ENCODE measurements around the gene PUS1. TPM values are rescaled to one million over a fixed set of nuclear protein-coding genes. Genes with fewer than 3 reads are reported as not detected.
"Not testable (repeated sequence)": the region's sequence is repeated elsewhere in the genome, so short reads cannot be mapped to it uniquely, and the experiment has no call there.

Gene PUS1
- total and polyA plus RNA-seq, 5 donors: 7.2 to 13.7 (median 7.8) TPM

- 2% methylated on average over 97 of the region's 97 CpGs for WGBS
- H3K9me3 ChIP-seq (ENCODE audit: control insufficient read depth, low read length): no peaks in the 10 kb centered on the region
- peaks cover 4% of the 10 kb centered on the region for H3K4me1 ChIP-seq (ENCODE audit: control insufficient read depth, insufficient read depth, low read length)
- peak; percentile 97 to 99 (median 99) for DNase-seq
- peak within 1 kb of the TSS; percentile 95 for H3K4me3 ChIP-seq (ENCODE audit: low read length)
- H3K27ac ChIP-seq (ENCODE audit: low read length): peak within 1 kb of the TSS; percentile 72
- intact Hi-C loops (cut with DNase I): loop anchor here in 1 of 4 donors (5.0 kb wide), 1 partner anchor 52 kb away; no protein-coding TSS in a partner anchor
- peak; percentile 98 to 99 for ATAC-seq
- H3K27me3 ChIP-seq (ENCODE audit: control insufficient read depth, insufficient read depth): no peaks in the 10 kb centered on the region
Measured at GRCh38 chr12:131949431-131950181, 20.5 kb downstream of the PUS1 start, which contains the start of gene EP400. Gene EP400 (plus strand): TSS chr12:131949942. CDS start chr12:131960620, 10,678 bp downstream.

DNA sequence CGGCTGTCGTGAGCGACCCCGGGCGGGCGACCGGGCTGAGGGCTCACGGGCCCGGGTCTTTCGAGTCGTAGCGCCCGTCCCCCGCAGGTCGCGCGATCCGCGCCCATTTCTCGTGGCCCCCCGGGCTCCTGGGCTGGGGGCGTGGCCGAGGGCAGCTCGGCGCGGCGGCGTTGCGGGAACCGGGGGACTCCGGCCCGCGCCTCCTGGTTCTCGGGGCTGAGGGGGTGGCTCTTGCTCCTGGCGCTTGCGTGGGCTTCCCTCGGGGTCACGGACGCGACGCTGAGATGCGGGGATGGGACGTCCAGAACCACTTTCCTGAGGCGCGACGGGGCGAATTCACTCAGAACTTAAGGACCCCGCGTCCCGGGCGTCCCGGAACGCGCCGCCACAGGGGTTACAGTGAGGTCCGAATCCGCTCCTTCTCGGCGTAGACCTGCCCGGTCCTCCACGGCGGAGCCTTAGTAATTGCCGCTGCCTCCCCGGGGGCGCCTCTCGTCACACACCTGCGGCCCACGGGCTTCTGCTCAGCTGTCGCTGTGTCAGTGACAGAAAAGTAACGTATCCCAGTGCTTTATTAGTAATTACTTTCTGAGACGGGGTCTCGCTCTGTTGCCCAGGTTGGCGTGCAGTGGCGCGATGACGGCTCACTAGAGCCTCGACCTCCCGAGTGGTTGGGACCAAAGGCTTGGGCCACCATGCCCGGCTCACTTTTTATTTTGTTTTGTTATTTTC is 21.3 kb downstream of the PUS1 start:
- H3K4me3 ChIP-seq (ENCODE audit: low read length): peak overlapping the region; percentile 95
- peak overlapping the region; percentile 11 for H3K27ac ChIP-seq (ENCODE audit: low read length)
- 1% methylated on average over 79 of the region's 79 CpGs for WGBS
- H3K4me1 ChIP-seq (ENCODE audit: control insufficient read depth, insufficient read depth, low read length): peaks cover 4% of the 10 kb centered on the region
- peak; percentile 6 for ATAC-seq
- no peaks in the 10 kb centered on the region for H3K9me3 ChIP-seq (ENCODE audit: control insufficient read depth, low read length)
- intact Hi-C loops (cut with DNase I): no loop called here
- H3K27me3 ChIP-seq (ENCODE audit: control insufficient read depth, insufficient read depth): no peaks in the 10 kb centered on the region
- peak; percentile 41 to 79 (median 76) for DNase-seq

- H3K9me3 ChIP-seq (ENCODE audit: control insufficient read depth, low read length); H3K4me1 ChIP-seq (ENCODE audit: control insufficient read depth, insufficient read depth, low read length); ATAC-seq; H3K27me3 ChIP-seq (ENCODE audit: control insufficient read depth, insufficient read depth); H3K4me3 ChIP-seq (ENCODE audit: low read length); intact Hi-C loops (cut with DNase I); H3K27ac ChIP-seq (ENCODE audit: low read length); DNase-seq: not testable (repeated sequence)
- 96% methylated on average over 9 of the region's 9 CpGs for WGBS
Measured at GRCh38 chr12:131953810-131954209, 24.7 kb downstream of the PUS1 start.

- DNase-seq; H3K27ac ChIP-seq (ENCODE audit: low read length); H3K9me3 ChIP-seq (ENCODE audit: control insufficient read depth, low read length); intact Hi-C loops (cut with DNase I); ATAC-seq; H3K4me3 ChIP-seq (ENCODE audit: low read length); H3K4me1 ChIP-seq (ENCODE audit: control insufficient read depth, insufficient read depth, low read length); H3K27me3 ChIP-seq (ENCODE audit: control insufficient read depth, insufficient read depth): not testable (repeated sequence)
- WGBS: 95% methylated on average over 13 of the region's 13 CpGs
Measured at GRCh38 chr12:131954460-131954859, 25.4 kb downstream of the PUS1 start.

DNA sequence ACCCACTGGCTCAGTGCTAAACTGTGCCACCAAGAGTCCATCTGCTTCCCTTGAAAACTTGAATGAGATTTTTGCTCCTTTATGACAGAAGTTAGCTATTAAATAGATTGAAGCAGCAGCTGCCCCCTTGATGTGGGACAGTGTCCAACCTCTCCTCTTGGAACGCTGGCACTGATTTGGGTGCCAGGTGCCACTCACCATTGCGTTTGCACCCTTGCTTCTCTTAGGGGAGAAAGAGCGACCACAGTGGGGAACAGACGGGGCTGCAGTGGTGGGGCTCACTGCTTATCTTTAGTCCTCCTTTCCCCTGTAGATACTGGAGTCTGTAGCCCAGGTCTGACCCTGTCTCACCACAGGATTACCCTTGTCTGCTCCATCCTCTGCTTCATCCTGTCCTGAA is 30.0 kb downstream of the PUS1 start:
- intact Hi-C loops (cut with DNase I): no loop called here
- DNase-seq (no peak), ATAC-seq (no peak)

DNA sequence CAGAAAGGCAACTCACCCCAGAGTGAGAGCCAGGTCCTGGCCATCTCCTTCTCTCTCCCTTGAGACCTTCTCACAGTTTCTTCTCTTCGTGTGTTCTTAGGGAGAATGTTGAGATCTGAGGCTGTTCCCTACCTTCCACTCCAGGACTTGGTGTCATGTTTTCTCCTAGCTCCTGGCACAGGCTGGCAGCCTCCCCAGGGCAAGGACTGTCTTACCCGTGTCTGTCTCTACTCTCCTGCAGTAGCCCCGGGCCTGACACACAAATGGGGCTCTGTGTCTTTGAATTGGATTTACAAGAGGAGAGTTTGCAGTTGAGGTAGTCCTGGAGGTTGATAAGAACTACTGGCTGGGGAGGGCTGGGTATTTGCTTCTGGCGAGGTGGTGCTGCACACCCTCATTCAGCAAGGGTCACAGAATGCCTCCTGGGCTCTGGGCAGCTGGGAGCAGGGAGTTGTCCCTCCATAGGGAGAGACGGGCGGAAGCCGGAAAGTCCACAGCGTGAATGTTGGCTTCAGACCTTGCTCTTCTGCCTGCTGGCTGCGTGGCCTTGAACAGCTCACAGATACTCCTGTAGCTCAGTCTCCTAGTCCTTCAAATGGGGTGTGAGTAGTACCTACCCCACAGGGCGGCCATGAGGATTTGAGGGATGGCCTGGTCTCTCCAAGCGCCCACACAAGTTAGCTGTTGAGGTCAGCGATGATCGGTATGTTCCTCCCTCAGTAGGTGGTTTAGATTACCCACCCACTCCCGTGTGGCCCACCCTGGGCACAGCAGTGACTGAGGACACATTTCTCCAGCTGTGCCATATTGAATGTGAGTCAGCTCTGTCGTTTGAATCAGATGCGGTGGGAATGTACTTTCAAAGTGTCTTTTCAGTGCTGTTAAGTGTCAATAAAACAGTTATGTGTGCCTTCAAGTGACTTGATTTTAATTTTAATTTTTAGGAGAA is 30.8 kb downstream of the PUS1 start:
- Histone ChIP-seq H3K27ac (ENCODE audit: low read length) (no peak overlapping the region), H3K9me3 (ENCODE audit: control insufficient read depth, low read length) (no peaks in the 10 kb centered on the region), H3K4me1 (ENCODE audit: control insufficient read depth, insufficient read depth, low read length) (peaks cover 10% of the 10 kb centered on the region), H3K27me3 (ENCODE audit: control insufficient read depth, insufficient read depth) (no peaks in the 10 kb centered on the region), H3K4me3 (ENCODE audit: low read length) (no peak overlapping the region)
- intact Hi-C loops (cut with DNase I): no loop called here
- ATAC-seq (peak; percentile 18 to 48), DNase-seq (no peak)
- 67% methylated on average over 16 of the region's 16 CpGs for WGBS

More for the DNA sequence above, 30.0 kb downstream of the PUS1 start:
- WGBS: 64% methylated on average over 4 of the region's 4 CpGs
- Histone ChIP-seq H3K4me1 (ENCODE audit: control insufficient read depth, insufficient read depth, low read length) (peaks cover 10% of the 10 kb centered on the region), H3K27me3 (ENCODE audit: control insufficient read depth, insufficient read depth) (no peaks in the 10 kb centered on the region), H3K9me3 (ENCODE audit: control insufficient read depth, low read length) (no peaks in the 10 kb centered on the region), H3K27ac (ENCODE audit: low read length) (no peak overlapping the region), H3K4me3 (ENCODE audit: low read length) (no peak overlapping the region)

DNA sequence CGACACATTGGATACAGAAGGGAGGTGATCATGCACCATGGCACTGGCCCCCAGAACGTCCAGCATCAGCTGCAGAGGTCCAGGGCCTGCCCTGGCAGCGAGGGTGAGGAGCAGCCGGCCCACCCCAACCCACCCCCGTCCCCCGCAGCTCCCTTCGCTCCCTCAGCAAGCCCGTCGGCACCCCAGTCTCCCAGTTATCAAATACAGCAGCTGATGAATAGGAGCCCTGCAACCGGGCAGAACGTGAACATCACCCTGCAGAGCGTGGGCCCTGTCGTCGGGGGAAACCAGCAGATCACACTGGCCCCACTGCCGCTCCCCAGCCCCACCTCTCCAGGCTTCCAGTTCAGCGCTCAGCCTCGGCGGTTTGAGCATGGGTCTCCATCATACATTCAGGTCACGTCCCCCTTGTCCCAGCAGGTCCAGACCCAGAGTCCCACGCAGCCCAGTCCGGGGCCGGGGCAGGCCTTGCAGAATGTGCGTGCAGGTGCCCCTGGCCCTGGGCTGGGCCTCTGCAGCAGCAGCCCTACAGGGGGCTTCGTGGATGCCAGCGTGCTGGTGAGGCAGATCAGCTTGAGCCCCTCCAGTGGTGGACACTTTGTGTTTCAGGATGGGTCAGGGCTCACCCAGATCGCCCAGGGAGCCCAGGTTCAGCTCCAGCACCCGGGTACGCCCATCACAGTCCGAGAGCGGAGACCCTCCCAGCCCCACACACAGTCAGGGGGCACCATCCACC is 31.7 kb downstream of the PUS1 start:
- H3K9me3 ChIP-seq (ENCODE audit: control insufficient read depth, low read length); DNase-seq; H3K27me3 ChIP-seq (ENCODE audit: control insufficient read depth, insufficient read depth); intact Hi-C loops (cut with DNase I); H3K4me3 ChIP-seq (ENCODE audit: low read length); H3K27ac ChIP-seq (ENCODE audit: low read length): not testable (repeated sequence)
- peak; percentile 31 to 46 for ATAC-seq
- peaks cover 10% of the 10 kb centered on the region for H3K4me1 ChIP-seq (ENCODE audit: control insufficient read depth, insufficient read depth, low read length)
- 92% methylated on average over 20 of the region's 30 CpGs for WGBS

DNA sequence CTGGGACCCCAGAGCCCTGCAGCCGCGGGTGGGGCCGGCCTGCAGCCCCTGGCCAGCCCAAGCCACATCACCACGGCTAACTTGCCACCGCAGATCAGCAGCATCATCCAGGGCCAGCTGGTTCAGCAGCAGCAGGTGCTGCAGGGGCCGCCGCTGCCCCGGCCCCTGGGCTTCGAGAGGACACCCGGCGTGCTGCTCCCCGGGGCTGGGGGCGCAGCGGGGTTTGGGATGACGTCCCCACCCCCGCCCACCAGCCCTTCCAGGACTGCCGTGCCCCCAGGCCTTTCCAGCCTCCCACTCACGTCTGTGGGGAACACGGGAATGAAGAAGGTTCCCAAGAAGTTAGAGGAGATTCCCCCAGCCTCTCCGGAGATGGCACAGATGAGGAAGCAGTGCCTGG is 32.3 kb downstream of the PUS1 start:
- 97% methylated on average over 11 of the region's 20 CpGs for WGBS
- H3K9me3 ChIP-seq (ENCODE audit: control insufficient read depth, low read length): not testable (repeated sequence)
- peaks cover 10% of the 10 kb centered on the region for H3K4me1 ChIP-seq (ENCODE audit: control insufficient read depth, insufficient read depth, low read length)

GRCh38 chr12:131962069-131962468 is 33.0 kb downstream of the PUS1 start:
- Histone ChIP-seq H3K27ac (ENCODE audit: low read length) (no peak overlapping the region), H3K4me1 (ENCODE audit: control insufficient read depth, insufficient read depth, low read length) (peaks cover 10% of the 10 kb centered on the region), H3K9me3 (ENCODE audit: control insufficient read depth, low read length) (no peaks in the 10 kb centered on the region), H3K27me3 (ENCODE audit: control insufficient read depth, insufficient read depth) (no peaks in the 10 kb centered on the region), H3K4me3 (ENCODE audit: low read length) (no peak overlapping the region)
- DNase-seq (no peak), ATAC-seq (peak; percentile 62 to 64)
- 63% methylated on average over 8 of the region's 8 CpGs for WGBS
- intact Hi-C loops (cut with DNase I): no loop called here

More for the DNA sequence above, 32.3 kb downstream of the PUS1 start:
- H3K27ac ChIP-seq (ENCODE audit: low read length); intact Hi-C loops (cut with DNase I); H3K4me3 ChIP-seq (ENCODE audit: low read length); H3K27me3 ChIP-seq (ENCODE audit: control insufficient read depth, insufficient read depth); DNase-seq: not testable (repeated sequence)
- ATAC-seq: peak in 1 of 2 donors; percentile 23

DNA sequence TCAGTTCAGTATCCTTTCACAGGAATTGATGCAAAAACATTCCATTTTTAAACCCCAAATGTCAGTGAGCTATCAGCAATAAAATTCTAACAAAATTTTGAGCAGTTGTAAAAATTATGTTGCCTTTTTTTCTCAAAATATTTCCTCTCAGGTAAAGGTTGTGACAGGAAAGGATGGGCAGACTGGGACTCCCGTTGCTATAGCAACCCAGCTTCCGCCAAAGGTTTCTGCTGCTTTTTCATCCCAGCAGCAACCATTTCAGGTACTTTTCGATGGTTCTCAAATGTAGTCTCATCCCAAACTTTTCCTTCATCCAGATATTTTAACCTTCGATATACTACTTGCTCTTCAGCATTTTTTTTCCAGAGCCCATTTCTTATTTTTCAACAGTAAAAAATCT is 34.3 kb downstream of the PUS1 start:
- no peaks in the 10 kb centered on the region for H3K27me3 ChIP-seq (ENCODE audit: control insufficient read depth, insufficient read depth)
- peaks cover 10% of the 10 kb centered on the region for H3K4me1 ChIP-seq (ENCODE audit: control insufficient read depth, insufficient read depth, low read length)
- 83% methylated on average over 4 of the region's 4 CpGs for WGBS
- H3K4me3 ChIP-seq (ENCODE audit: low read length): no peak overlapping the region
- H3K27ac ChIP-seq (ENCODE audit: low read length): no peak overlapping the region
- intact Hi-C loops (cut with DNase I): no loop called here
- no peaks in the 10 kb centered on the region for H3K9me3 ChIP-seq (ENCODE audit: control insufficient read depth, low read length)
- ATAC-seq: no peak
- no peak for DNase-seq

All from right cardiac atrium (tissue), 5 donors.